ENCODE data around the gene TMPRSS5. TPM values are rescaled to one million over a fixed set of nuclear protein-coding genes. Genes with fewer than 3 reads are reported as not detected.

The TMPRSS5 gene
- total RNA-seq, 2 donors from 2014 or later = 1.0 to 1.2 TPM

- H3K4me3 Mint-ChIP-seq = no peak overlapping the region
- H3K4me1 ChIP-seq (ENCODE audit: control insufficient read depth, insufficient read depth, low read length) = peaks cover 2% of the 10 kb centered on the region
- no peaks in the 10 kb centered on the region for H3K9me3 ChIP-seq (ENCODE audit: control insufficient read depth, low read length)
- no peaks in the 10 kb centered on the region for H3K36me3 ChIP-seq (ENCODE audit: control insufficient read depth, insufficient read depth, low read length)
- no peak overlapping the region for H3K9ac ChIP-seq (ENCODE audit: extremely low read depth, low read length, poor library complexity, severe bottlenecking)
- peaks cover 10% of the 10 kb centered on the region for H3K4me1 Mint-ChIP-seq
- 91 to 100% methylated on average over 2 to 3 of the region's 3 CpGs for WGBS, 2 experiments (ENCODE audit: insufficient coverage in 1 of 2, insufficient read length in 1 of 2)
- H3K9me3 Mint-ChIP-seq = no peaks in the 10 kb centered on the region
- H3K27me3 Mint-ChIP-seq (ENCODE audit: insufficient read depth) = no peaks in the 10 kb centered on the region
- H3K36me3 Mint-ChIP-seq (ENCODE audit: low read depth) = peaks cover 5% of the 10 kb centered on the region
- TF ChIP-seq CTCF (conservative IDR thresholded peaks at IDR 0.05) = no peak
- no peak overlapping the region for H3K27ac Mint-ChIP-seq
- no peak overlapping the region for H3K27ac ChIP-seq (ENCODE audit: low read depth, low read length)
- H3K27me3 ChIP-seq (ENCODE audit: control insufficient read depth, insufficient read depth, low read length, poor library complexity, severe bottlenecking) = no peaks in the 10 kb centered on the region
- DNase-seq = no peak
- H3K4me3 ChIP-seq (ENCODE audit: low read length) = no peak overlapping the region
Observed at GRCh38 chr11:113724778-113725177, 18.7 kb upstream of the TMPRSS5 start.

GRCh38 chr11:113723787-113724186 lies 17.7 kb upstream of the TMPRSS5 start:
- H3K9ac ChIP-seq (ENCODE audit: extremely low read depth, low read length, poor library complexity, severe bottlenecking) = no peak overlapping the region
- no peak overlapping the region for H3K27ac ChIP-seq (ENCODE audit: low read depth, low read length)
- H3K4me3 Mint-ChIP-seq = no peak overlapping the region
- 86 to 91% methylated on average over 3 to 4 of the region's 4 CpGs for WGBS, 2 experiments (ENCODE audit: insufficient coverage in 1 of 2, insufficient read length in 1 of 2)
- peaks cover 10% of the 10 kb centered on the region for H3K4me1 Mint-ChIP-seq
- H3K36me3 Mint-ChIP-seq (ENCODE audit: low read depth) = peaks cover 5% of the 10 kb centered on the region
- H3K4me1 ChIP-seq (ENCODE audit: control insufficient read depth, insufficient read depth, low read length) = peaks cover 2% of the 10 kb centered on the region
- no peak overlapping the region for H3K27ac Mint-ChIP-seq
- no peaks in the 10 kb centered on the region for H3K27me3 ChIP-seq (ENCODE audit: control insufficient read depth, insufficient read depth, low read length, poor library complexity, severe bottlenecking)
- no peak overlapping the region for H3K4me3 ChIP-seq (ENCODE audit: low read length)
- no peak for TF ChIP-seq CTCF (conservative IDR thresholded peaks at IDR 0.05)
- no peak for DNase-seq
- H3K36me3 ChIP-seq (ENCODE audit: control insufficient read depth, insufficient read depth, low read length) = no peaks in the 10 kb centered on the region
- H3K9me3 ChIP-seq (ENCODE audit: control insufficient read depth, low read length) = no peaks in the 10 kb centered on the region
- no peaks in the 10 kb centered on the region for H3K9me3 Mint-ChIP-seq
- H3K27me3 Mint-ChIP-seq (ENCODE audit: insufficient read depth) = no peaks in the 10 kb centered on the region

- no peaks in the 10 kb centered on the region for H3K9me3 Mint-ChIP-seq
- H3K27me3 Mint-ChIP-seq (ENCODE audit: insufficient read depth) = no peaks in the 10 kb centered on the region
- H3K9ac ChIP-seq (ENCODE audit: extremely low read depth, low read length, poor library complexity, severe bottlenecking) = no peak overlapping the region
- no peaks in the 10 kb centered on the region for H3K9me3 ChIP-seq (ENCODE audit: control insufficient read depth, low read length)
- TF ChIP-seq CTCF (conservative IDR thresholded peaks at IDR 0.05) = no peak
- H3K4me1 Mint-ChIP-seq = peaks cover 10% of the 10 kb centered on the region
- peaks cover 2% of the 10 kb centered on the region for H3K4me1 ChIP-seq (ENCODE audit: control insufficient read depth, insufficient read depth, low read length)
- H3K27ac Mint-ChIP-seq = no peak overlapping the region
- no peaks in the 10 kb centered on the region for H3K27me3 ChIP-seq (ENCODE audit: control insufficient read depth, insufficient read depth, low read length, poor library complexity, severe bottlenecking)
- no peak overlapping the region for H3K4me3 Mint-ChIP-seq
- H3K36me3 Mint-ChIP-seq (ENCODE audit: low read depth) = peaks cover 5% of the 10 kb centered on the region
- no peaks in the 10 kb centered on the region for H3K36me3 ChIP-seq (ENCODE audit: control insufficient read depth, insufficient read depth, low read length)
- WGBS, 2 experiments (ENCODE audit: insufficient coverage in 1 of 2, insufficient read length in 1 of 2) = 94% methylated on average over 3 of the region's 3 CpGs
- H3K4me3 ChIP-seq (ENCODE audit: low read length) = no peak overlapping the region
- no peak for DNase-seq
- no peak overlapping the region for H3K27ac ChIP-seq (ENCODE audit: low read depth, low read length)
Observed at GRCh38 chr11:113722934-113723333, 16.8 kb upstream of the TMPRSS5 start.

All from endodermal cell (in vitro differentiated cells).